OCI-M2 (cell line): ENCODE data around the gene S100A2.

Experiments used
- DNase-seq: peaks from one replicate; lab custom pipeline; 2025; ENCODE audit not compliant: unreplicated experiment; lab: John Stamatoyannopoulos, UW

The S100A2 gene

DNA sequence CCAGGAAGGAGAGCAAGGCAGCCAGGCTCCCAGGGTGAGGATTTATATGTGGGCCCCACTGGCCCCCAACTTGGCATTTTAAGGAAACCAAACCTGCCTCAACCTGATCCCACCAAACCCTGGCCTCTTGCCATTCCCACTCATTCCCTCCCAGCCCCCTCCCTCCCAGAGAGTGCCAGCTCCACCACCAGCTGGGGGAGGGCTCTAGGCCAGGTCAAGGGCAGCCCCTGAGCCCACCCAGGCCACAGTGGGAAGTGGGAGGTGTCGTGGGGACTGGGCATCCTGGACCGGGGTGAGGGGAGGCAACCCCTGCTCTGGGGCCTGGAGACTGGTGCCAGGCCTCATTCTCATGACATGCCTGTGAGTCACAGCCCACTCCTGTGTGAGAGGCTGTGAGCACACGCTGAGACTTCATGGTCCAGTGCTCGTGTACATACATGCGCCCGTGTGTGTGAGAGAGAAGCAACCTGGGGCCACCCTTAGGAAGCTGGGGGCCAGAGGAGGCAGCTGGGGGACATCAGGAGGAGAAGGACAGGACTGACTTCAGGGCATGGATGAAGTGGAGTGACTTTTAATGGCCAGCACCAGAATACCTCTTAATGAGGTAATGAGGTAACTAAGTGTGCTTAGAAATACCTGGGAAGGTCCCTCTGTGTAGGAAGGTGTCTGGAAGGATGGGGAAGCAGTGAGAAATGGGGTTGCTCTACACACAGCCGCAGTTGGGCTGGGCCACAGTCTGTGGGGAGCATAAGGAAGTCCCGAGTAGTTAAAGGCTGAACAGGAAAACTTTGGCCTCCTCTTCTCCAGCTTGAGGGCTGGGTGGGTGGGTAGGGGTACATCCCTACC lies at the start of gene S100A2:
S100A2 (minus strand) TSS at position 316 of the 846 bp plus-strand sequence. CDS start 1,967 bp downstream, outside the sequence.
- no peak for DNase-seq

DNA sequence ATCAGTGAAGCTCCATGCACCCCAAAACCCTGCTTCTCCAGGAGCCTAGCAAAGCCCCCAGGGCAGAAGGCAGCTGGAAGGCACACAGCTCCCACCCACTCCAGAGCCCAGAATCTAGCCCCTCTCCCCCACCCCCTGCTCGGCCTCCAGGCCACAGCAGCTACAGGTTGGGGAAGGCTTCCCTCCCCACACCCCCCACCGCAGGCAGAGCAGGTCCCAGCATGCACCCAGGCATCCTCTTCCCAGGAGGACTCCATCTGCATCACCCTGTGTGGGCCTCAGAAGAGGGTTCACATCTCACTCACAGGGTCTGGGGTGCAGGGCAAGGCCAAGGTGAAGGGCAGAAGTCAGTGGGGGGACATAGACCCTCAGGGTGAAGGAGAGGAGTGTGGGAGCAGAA lies 49.8 kb upstream of the S100A2 start:
- DNase-seq = no peak

GRCh38 chr1:153614906-153615305 lies 49.3 kb upstream of the S100A2 start:
- DNase-seq = no peak

GRCh38 chr1:153614189-153614900 lies 48.7 kb upstream of the S100A2 start:
- DNase-seq = no peak

GRCh38 chr1:153613406-153613805 lies 47.8 kb upstream of the S100A2 start:
- no peak for DNase-seq

GRCh38 chr1:153612755-153613331 lies 47.2 kb upstream of the S100A2 start, which contains the start of gene S100A16:
TSS of gene S100A16 (minus strand) at chr1:153613137. CDS start at chr1:153608151, 4,986 bp downstream.
- DNase-seq = no peak

- DNase-seq = no peak
Measured at GRCh38 chr1:153612111-153612754, 46.6 kb upstream of the S100A2 start.

- no peak for DNase-seq
Measured at GRCh38 chr1:153611356-153611755, 45.7 kb upstream of the S100A2 start.

GRCh38 chr1:153610811-153611301 lies 45.2 kb upstream of the S100A2 start:
- DNase-seq = no peak

DNA sequence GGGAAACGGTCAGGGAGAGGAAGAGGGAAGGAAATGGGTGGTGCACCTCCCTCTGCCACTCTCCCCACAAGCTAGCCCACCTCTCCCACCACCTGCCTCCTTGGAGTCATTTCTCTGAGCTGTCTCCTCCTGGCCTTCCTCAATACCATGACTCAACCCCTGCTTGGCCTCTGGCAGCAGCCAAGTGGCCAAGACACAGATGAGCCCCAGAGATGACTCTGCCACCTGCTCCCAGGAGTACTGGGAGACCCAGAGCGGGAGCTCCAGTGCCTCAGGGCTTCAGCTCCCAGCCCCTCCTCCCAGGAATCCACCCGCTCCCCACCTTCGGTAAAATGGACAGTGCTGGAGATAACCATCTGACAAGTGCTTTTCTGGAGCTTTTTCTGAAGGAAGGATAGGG lies 44.7 kb upstream of the S100A2 start:
- no peak for DNase-seq

GRCh38 chr1:153609585-153609907 lies 43.9 kb upstream of the S100A2 start:
- no peak for DNase-seq

DNA sequence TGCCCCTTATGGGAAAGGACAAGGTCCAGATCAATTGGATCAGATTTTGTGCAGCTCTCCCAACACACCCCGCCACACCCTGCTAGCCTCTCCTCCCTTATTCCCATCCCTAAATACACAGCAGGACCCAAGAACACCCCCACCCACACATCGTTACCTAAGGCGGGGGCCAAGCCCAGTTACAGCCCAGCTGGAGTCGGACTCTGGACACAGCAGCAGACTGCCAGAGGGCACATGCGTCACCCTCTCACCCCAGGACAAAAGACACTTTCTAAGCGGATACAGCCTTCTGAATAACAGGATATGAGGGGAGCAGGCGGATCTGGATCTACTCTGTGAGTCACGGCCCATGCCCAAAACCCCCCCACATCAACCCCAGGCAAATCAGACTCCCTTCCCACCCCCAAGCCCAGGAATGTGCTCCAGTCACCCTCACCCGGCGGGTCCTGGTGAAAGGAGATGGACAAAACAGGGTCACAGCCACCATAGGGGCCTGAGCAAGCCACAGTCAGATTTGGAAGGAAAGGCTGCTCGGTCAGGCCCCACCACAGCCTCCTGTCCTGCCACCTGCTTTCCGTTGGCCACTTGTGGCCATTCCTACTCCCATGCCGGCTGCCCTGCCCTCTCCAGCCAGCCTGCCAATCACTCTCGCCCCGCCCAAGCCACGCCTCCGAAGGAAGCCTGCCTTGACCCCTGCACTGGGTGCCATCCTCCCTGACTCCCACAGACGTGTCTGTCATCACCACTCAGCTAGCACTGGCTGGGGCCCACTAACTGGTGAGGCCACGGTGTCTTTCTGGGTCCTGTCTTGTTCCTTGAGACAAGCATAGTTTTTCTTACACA lies 43.3 kb upstream of the S100A2 start:
- no peak for DNase-seq

- no peak for DNase-seq
Measured at GRCh38 chr1:153608089-153608682, 42.5 kb upstream of the S100A2 start.

- DNase-seq = no peak
Measured at GRCh38 chr1:153607381-153607780, 41.7 kb upstream of the S100A2 start.

DNA sequence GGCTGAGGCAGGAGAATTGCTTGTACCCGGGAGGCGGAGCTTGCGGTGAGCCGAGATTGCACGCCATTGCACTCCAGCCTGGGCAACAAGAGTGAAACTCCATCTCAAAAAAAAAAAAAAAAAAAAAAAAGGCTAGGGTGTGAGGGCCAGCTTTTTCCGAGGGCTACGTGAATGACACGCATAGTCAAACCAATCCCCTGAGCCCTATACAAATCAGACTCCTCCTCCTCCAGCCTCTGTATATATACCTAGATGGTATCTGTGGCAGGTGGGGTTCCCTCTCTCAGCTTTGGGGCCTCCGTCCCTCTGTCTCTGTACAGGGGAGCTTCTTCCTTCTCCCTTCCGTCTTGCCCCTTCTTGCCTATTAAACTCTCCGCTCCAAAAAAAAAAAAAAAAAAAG lies 40.5 kb upstream of the S100A2 start:
- no peak for DNase-seq

DNA sequence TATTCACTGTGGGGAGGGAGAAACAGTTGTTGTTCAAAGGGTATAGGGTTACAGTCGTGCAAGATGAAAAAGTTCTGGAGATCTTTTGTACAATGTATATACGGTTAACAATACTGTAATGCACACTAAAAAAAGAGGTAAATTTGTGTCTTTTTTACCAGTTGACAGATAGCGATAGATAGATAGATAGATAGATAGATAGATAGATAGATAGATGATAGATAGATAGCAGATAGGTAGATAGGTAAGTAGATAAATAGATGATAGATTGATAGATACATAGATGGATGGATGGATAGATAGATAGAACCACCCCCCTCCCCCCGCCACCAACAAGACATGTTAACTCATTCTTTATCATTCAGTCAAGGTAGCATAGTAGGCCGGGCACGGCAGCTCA lies 37.1 kb upstream of the S100A2 start:
- DNase-seq = no peak

DNA sequence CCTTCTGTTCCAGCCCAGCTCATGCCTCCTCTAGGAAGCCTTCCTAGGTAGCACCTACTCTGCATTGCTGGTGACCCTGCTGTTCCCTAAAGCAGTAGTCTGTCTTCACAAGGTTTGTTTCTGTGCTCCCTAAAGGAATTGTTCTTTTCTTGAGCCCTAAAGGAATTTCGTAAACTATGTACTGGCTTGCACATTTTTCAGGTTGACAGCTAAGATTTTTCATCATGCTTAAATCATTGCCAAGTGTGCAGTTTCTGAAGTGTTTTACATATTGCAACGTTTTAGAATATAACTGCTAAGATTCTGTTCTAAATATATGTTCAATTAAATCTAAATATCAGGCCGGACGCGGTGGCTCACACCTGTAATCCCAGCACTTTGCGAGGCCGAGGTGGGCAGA lies 34.2 kb upstream of the S100A2 start:
- DNase-seq = no peak

DNA sequence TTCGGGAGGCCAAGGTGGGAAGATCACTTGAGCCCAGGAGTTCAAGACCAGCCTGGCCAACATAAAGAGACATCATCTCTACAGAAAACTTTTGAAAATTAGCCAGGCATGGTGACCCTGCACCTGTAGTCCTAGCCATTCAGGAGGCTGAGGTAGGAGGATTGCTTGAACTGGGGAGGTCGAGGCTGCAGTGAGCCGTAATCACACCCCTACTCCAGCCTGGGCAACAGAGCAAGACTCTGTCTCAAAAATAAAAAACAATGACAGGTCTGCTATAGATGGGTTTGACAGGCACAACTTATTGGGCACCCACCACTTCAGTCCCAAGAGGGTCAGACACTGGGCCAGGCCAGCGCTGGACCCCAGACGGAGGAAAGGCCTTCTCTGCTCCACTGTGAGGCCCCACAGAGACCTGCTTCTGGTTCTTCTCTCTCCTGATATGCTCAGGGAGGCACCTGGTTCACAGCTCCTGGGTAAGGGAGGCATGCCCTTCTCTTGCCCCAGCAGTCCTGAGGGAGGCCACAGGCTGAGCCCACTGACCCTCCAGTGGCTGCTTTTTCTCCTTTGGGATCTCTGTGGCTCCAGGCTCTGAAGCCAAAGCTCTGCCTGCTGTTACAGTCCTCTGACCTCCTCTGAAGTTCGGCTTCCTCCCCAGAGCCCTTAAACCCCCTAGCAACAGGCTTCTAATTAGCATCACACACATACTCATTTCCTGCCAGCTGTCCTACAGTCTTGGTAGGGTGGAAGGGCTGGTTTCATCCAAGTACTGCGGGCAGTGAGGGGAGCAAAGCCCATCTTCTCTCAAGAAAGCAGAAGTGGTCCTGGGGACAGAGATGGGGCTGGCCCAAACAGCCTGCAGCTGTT lies 32.9 kb upstream of the S100A2 start:
- DNase-seq = no peak

DNA sequence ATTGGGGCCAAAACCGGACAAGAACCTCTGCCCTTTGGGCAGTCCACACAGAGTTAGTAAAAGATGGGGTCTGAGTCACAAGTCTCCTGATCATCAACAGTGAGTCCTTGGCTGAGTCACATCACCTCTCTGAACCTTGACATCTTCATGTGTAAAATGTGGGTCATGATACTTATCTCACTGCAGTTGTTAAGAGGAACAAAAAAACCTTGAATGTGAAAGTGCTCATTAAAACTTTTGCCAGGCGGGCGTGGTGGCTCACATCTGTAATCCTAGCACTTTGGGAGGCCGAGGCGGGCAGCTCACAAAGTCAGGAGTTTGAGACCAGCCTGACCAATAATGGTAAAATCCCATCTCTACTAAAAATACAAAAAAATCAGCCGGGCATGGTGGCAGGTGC lies 31.6 kb upstream of the S100A2 start:
- no peak for DNase-seq
